ENCODE results near the gene THOC7.

THOC7 gene

DNA sequence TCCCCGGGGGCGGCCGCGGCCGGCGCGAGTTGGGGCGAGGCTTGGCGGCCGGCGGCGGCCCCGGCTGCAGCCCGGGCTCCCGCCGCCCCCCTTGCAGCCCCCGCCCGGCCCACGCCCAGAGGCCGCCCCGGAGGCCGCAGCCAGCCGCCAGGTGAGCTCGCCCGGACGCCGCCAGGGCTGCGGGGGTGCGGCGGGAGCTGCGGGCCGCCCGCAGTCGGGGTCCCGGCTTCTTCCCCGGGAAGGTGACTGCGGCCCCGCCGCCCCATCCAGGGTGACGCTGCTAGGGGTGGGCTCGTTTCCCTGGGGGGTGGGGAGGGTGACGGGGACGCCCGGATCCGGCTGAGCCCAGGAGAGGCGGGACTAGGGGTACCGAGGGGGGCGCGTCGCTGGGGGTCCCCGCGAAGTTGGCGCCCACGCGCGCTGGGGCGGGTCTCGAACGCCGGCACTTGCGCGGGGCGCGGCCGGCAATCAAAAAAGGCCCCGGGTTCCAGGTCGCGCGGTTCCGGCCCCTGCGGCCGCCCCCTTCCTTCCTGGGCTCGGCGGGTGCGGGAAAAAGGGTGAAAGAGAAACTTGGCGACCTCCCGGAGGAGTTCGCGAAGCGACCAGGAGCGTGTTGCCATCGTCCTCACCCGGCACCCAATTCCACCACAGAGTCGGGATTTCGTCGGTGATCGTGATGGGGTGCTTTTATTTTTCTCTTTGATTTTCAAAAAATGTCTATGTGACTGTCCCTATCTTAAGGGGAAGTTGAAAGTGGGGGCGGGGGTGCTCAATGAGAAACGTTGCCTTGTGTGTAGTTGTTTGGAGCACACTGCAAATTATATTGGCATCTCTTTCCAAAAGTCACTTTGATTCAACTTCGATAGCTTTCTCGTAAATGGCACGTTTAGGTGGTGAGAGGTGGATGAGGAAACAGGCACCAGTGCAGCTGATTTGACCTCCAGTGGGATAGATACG lies 681 bp upstream of the THOC7 start:
- Histone ChIP-seq H3K9me3 (ENCODE audit: control insufficient read depth in 2 of 2, low read length in 2 of 2) (no peaks in the 10 kb centered on the region), H3K4me3 (ENCODE audit: low read length in 2 of 2) (peak overlapping the region; percentile 66 to 78), H3K4me1 (ENCODE audit: control insufficient read depth in 2 of 2, insufficient read depth in 2 of 2, low read length in 2 of 2) (peaks cover 7 to 11% of the 10 kb centered on the region in 2 donors), H3K27me3 (ENCODE audit: control insufficient read depth in 2 of 2, insufficient read depth in 2 of 2, low read length in 2 of 2) (no peaks in the 10 kb centered on the region), H3K36me3 (ENCODE audit: control insufficient read depth in 2 of 2, insufficient read depth in 2 of 2, low read length in 2 of 2) (no peaks in the 10 kb centered on the region), H3K9ac (ENCODE audit: low read depth in 1 of 2, low read length in 2 of 2) (peak overlapping the region; percentile 66 to 82), H3K27ac (ENCODE audit: low read depth in 2 of 2, low read length in 2 of 2) (peak overlapping the region; percentile 84)

DNA sequence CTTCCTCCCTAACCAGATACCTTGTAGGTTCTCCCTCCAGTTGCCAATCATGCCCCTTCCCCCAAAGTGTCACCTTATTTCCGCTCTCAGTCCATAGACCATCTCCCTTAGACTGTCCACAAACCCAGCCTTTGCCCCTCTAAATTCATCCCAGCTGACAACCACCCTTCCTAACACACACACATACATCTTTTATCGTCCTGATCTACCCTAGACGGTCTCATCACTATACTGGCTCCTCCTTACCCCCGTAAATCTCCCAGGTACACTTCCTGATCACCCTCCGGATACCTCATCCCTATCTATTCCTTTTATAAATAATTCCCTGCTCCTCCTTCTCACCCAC lies 828 bp downstream of the THOC7 start:
- H3K4me3 ChIP-seq (ENCODE audit: low read length in 2 of 2): peak overlapping the region; percentile 87 to 91
- peak overlapping the region; percentile 81 to 85 for H3K27ac ChIP-seq (ENCODE audit: low read depth in 2 of 2, low read length in 2 of 2)
- H3K9me3 ChIP-seq (ENCODE audit: control insufficient read depth in 2 of 2, low read length in 2 of 2): no peaks in the 10 kb centered on the region
- no peaks in the 10 kb centered on the region for H3K36me3 ChIP-seq (ENCODE audit: control insufficient read depth in 2 of 2, insufficient read depth in 2 of 2, low read length in 2 of 2)
- H3K9ac ChIP-seq (ENCODE audit: low read depth in 1 of 2, low read length in 2 of 2): peak overlapping the region; percentile 81 to 93
- no peaks in the 10 kb centered on the region for H3K27me3 ChIP-seq (ENCODE audit: control insufficient read depth in 2 of 2, insufficient read depth in 2 of 2, low read length in 2 of 2)
- peaks cover 7 to 11% of the 10 kb centered on the region in 2 donors for H3K4me1 ChIP-seq (ENCODE audit: control insufficient read depth in 2 of 2, insufficient read depth in 2 of 2, low read length in 2 of 2)

DNA sequence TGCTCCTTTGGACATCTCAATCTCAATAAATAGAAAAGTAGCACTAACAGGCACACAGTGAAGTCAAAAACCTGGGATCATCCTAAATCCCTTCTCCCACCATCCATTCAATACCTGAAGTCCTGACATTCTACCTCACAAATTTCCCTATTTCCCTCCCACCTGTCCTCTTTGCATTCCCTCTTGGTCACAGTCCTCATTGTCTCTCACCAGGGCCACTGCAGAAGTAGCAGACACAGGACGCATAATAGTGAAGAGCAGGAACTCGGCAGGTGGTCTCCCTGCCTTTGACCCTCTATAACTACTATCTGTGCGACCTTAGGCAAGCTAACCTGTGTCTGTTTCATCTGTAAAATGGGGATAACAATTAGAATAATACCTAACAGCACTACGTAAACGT lies 2.3 kb downstream of the THOC7 start:
- H3K9me3 ChIP-seq (ENCODE audit: control insufficient read depth in 2 of 2, low read length in 2 of 2): no peaks in the 10 kb centered on the region
- H3K4me1 ChIP-seq (ENCODE audit: control insufficient read depth in 2 of 2, insufficient read depth in 2 of 2, low read length in 2 of 2): peaks cover 7 to 11% of the 10 kb centered on the region in 2 donors
- H3K36me3 ChIP-seq (ENCODE audit: control insufficient read depth in 2 of 2, insufficient read depth in 2 of 2, low read length in 2 of 2): no peaks in the 10 kb centered on the region
- no peaks in the 10 kb centered on the region for H3K27me3 ChIP-seq (ENCODE audit: control insufficient read depth in 2 of 2, insufficient read depth in 2 of 2, low read length in 2 of 2)
- no peak overlapping the region for H3K27ac ChIP-seq (ENCODE audit: low read depth in 2 of 2, low read length in 2 of 2)
- no peak overlapping the region for H3K9ac ChIP-seq (ENCODE audit: low read depth in 1 of 2, low read length in 2 of 2)
- H3K4me3 ChIP-seq (ENCODE audit: low read length in 2 of 2): no peak overlapping the region

DNA sequence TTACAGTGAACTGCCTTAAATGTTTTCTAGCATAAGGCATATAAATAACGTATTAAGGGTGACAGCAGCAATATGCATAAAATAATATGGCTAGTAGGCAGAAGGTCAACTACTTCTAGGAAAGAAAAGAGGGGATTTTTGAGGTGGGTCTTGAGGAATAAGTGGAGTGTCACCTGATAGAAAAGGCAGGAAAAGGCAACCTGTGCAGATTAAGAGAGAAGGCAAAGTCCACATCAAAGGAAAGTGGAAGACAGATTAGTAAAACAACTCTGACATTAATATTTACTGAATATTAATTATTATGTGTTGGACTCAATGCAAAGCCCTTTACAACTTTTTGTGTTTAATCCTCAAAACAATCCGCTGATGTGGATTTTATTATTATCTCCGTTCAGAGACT lies 2.8 kb downstream of the THOC7 start:
- H3K9me3 ChIP-seq (ENCODE audit: control insufficient read depth in 2 of 2, low read length in 2 of 2): no peaks in the 10 kb centered on the region
- no peaks in the 10 kb centered on the region for H3K27me3 ChIP-seq (ENCODE audit: control insufficient read depth in 2 of 2, insufficient read depth in 2 of 2, low read length in 2 of 2)
- no peak overlapping the region for H3K9ac ChIP-seq (ENCODE audit: low read depth in 1 of 2, low read length in 2 of 2)
- no peak overlapping the region for H3K4me3 ChIP-seq (ENCODE audit: low read length in 2 of 2)
- H3K27ac ChIP-seq (ENCODE audit: low read depth in 2 of 2, low read length in 2 of 2): no peak overlapping the region
- H3K36me3 ChIP-seq (ENCODE audit: control insufficient read depth in 2 of 2, insufficient read depth in 2 of 2, low read length in 2 of 2): no peaks in the 10 kb centered on the region
- peaks cover 7 to 11% of the 10 kb centered on the region in 2 donors for H3K4me1 ChIP-seq (ENCODE audit: control insufficient read depth in 2 of 2, insufficient read depth in 2 of 2, low read length in 2 of 2)

DNA sequence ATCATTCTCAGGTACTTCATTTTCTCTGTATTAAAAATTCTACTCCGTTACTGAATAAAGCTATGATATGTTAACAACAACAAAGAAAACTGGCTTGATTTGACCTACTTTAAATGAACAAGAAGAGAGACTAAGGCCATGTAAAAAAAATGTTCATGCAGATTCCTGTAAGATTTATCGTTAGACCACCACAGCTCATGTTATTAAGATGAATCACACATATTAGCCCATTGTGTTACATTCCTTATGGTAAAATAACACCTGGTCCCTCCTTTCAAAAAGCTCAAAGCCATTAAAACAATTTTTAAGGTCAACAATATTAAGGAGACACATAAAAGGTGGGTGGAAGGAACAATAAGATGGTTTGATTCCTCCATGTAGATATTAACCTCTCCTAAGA lies 6.3 kb downstream of the THOC7 start:
- Histone ChIP-seq H3K27me3 (ENCODE audit: control insufficient read depth in 2 of 2, insufficient read depth in 2 of 2, low read length in 2 of 2) (no peaks in the 10 kb centered on the region), H3K4me1 (ENCODE audit: control insufficient read depth in 2 of 2, insufficient read depth in 2 of 2, low read length in 2 of 2) (peaks cover 0 to 3% of the 10 kb centered on the region in 2 donors), H3K36me3 (ENCODE audit: control insufficient read depth in 2 of 2, insufficient read depth in 2 of 2, low read length in 2 of 2) (no peaks in the 10 kb centered on the region), H3K9ac (ENCODE audit: low read depth in 1 of 2, low read length in 2 of 2) (no peak overlapping the region), H3K4me3 (ENCODE audit: low read length in 2 of 2) (no peak overlapping the region), H3K9me3 (ENCODE audit: control insufficient read depth in 2 of 2, low read length in 2 of 2) (no peaks in the 10 kb centered on the region), H3K27ac (ENCODE audit: low read depth in 2 of 2, low read length in 2 of 2) (no peak overlapping the region)

DNA sequence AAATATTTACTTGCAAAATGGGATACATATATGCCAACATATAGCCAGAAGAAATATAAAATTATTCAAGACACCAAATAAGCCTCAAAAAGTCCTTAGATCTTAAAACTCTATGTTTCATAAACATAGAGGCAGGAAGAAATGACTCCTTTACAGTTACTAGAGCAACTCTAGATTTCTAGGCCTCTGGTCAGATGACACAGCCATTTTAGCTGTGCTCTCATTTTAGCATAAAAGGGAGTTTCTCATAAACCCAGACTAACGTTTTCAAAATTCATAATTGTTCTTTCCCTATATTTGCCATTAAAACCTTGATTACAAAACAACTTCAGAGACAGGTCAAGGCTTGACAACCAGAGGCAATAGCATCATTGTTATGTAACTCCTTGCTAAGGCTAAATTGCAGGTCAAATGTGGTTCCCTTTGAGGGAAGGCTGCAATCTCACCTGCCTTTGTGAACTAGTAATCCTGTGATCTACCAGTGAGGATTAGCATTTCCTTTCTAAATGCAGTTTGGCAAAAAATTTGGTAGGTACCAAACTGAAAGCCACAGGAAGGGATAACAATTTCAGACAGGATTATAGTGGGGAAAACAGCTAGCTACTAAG lies 8.2 kb downstream of the THOC7 start:
- H3K27ac ChIP-seq (ENCODE audit: low read depth in 2 of 2, low read length in 2 of 2): no peak overlapping the region
- H3K27me3 ChIP-seq (ENCODE audit: control insufficient read depth in 2 of 2, insufficient read depth in 2 of 2, low read length in 2 of 2): no peaks in the 10 kb centered on the region
- H3K4me3 ChIP-seq (ENCODE audit: low read length in 2 of 2): no peak overlapping the region
- H3K9ac ChIP-seq (ENCODE audit: low read depth in 1 of 2, low read length in 2 of 2): no peak overlapping the region
- H3K36me3 ChIP-seq (ENCODE audit: control insufficient read depth in 2 of 2, insufficient read depth in 2 of 2, low read length in 2 of 2): no peaks in the 10 kb centered on the region
- H3K4me1 ChIP-seq (ENCODE audit: control insufficient read depth in 2 of 2, insufficient read depth in 2 of 2, low read length in 2 of 2): no peaks in the 10 kb centered on the region
- H3K9me3 ChIP-seq (ENCODE audit: control insufficient read depth in 2 of 2, low read length in 2 of 2): no peaks in the 10 kb centered on the region

DNA sequence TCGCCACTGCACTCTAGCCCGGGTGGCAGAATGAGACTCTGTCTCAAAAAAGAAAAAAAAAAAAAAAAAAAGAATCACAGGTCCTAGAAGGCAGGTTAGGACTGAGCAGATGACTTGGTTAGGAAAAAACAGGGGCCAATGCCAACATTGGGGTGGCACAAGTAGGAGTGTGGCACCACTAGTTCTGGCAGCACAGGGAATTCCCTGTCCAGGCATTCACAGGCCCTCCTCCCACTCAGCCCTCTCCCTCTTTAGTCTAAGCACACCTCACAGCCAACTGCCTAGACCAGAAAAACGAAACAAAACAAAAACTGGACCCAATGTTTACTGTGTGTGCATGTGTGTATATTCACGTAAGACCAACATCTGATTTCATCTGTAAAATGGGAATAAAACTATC lies 10.5 kb downstream of the THOC7 start:
- Histone ChIP-seq H3K4me1 (ENCODE audit: control insufficient read depth in 2 of 2, insufficient read depth in 2 of 2, low read length in 2 of 2) (no peaks in the 10 kb centered on the region), H3K36me3 (ENCODE audit: control insufficient read depth in 2 of 2, insufficient read depth in 2 of 2, low read length in 2 of 2) (no peaks in the 10 kb centered on the region), H3K9me3 (ENCODE audit: control insufficient read depth in 2 of 2, low read length in 2 of 2) (no peaks in the 10 kb centered on the region), H3K4me3 (ENCODE audit: low read length in 2 of 2) (no peak overlapping the region), H3K27me3 (ENCODE audit: control insufficient read depth in 2 of 2, insufficient read depth in 2 of 2, low read length in 2 of 2) (no peaks in the 10 kb centered on the region), H3K9ac (ENCODE audit: low read depth in 1 of 2, low read length in 2 of 2) (no peak overlapping the region), H3K27ac (ENCODE audit: low read depth in 2 of 2, low read length in 2 of 2) (no peak overlapping the region)

DNA sequence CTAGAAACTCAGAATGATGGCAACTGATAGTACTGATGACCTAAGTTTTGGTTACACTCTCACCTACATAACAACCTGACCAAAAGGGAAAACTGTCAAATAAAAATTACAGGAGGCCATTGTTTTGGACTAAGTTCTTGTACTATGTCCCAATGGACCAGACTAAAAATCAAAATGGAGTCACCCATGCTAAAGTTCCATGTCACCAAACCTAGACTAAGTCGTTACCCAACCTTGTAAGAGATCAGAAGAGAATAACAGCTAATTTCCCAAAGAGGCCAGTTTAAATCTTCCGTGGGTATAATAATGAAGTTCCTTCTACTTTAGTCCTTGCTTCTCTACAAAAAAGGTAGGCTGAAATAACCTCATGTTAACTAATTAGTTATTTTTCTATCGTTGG lies 12.3 kb downstream of the THOC7 start:
- Histone ChIP-seq H3K4me1 (ENCODE audit: control insufficient read depth in 2 of 2, insufficient read depth in 2 of 2, low read length in 2 of 2) (no peaks in the 10 kb centered on the region), H3K4me3 (ENCODE audit: low read length in 2 of 2) (no peak overlapping the region), H3K27ac (ENCODE audit: low read depth in 2 of 2, low read length in 2 of 2) (no peak overlapping the region), H3K36me3 (ENCODE audit: control insufficient read depth in 2 of 2, insufficient read depth in 2 of 2, low read length in 2 of 2) (no peaks in the 10 kb centered on the region), H3K27me3 (ENCODE audit: control insufficient read depth in 2 of 2, insufficient read depth in 2 of 2, low read length in 2 of 2) (no peaks in the 10 kb centered on the region), H3K9ac (ENCODE audit: low read depth in 1 of 2, low read length in 2 of 2) (no peak overlapping the region), H3K9me3 (ENCODE audit: control insufficient read depth in 2 of 2, low read length in 2 of 2) (no peaks in the 10 kb centered on the region)

DNA sequence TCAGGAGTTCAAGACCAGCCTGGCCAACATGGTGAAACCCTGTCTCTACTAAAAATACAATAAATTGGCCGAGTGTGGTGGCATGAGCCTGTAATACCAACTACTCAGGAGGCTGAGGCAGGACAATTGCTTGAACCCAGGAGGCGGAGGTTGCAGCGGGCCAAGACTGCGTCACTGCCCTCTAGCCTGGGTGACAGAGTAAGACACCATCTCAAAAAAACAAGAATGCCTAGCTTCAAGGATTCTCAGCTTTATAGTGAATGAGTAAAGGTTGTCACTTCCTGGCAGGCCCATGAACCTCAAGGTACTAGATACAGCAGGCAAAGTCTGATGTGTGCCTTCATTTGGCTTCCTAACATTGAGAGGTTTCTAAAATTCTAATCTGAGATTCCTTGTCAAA lies 14.4 kb downstream of the THOC7 start:
- Histone ChIP-seq H3K9me3 (ENCODE audit: control insufficient read depth in 2 of 2, low read length in 2 of 2) (no peaks in the 10 kb centered on the region), H3K4me1 (ENCODE audit: control insufficient read depth in 2 of 2, insufficient read depth in 2 of 2, low read length in 2 of 2) (no peaks in the 10 kb centered on the region), H3K36me3 (ENCODE audit: control insufficient read depth in 2 of 2, insufficient read depth in 2 of 2, low read length in 2 of 2) (no peaks in the 10 kb centered on the region), H3K9ac (ENCODE audit: low read depth in 1 of 2, low read length in 2 of 2) (no peak overlapping the region), H3K27me3 (ENCODE audit: control insufficient read depth in 2 of 2, insufficient read depth in 2 of 2, low read length in 2 of 2) (no peaks in the 10 kb centered on the region), H3K27ac (ENCODE audit: low read depth in 2 of 2, low read length in 2 of 2) (no peak overlapping the region), H3K4me3 (ENCODE audit: low read length in 2 of 2) (no peak overlapping the region)

DNA sequence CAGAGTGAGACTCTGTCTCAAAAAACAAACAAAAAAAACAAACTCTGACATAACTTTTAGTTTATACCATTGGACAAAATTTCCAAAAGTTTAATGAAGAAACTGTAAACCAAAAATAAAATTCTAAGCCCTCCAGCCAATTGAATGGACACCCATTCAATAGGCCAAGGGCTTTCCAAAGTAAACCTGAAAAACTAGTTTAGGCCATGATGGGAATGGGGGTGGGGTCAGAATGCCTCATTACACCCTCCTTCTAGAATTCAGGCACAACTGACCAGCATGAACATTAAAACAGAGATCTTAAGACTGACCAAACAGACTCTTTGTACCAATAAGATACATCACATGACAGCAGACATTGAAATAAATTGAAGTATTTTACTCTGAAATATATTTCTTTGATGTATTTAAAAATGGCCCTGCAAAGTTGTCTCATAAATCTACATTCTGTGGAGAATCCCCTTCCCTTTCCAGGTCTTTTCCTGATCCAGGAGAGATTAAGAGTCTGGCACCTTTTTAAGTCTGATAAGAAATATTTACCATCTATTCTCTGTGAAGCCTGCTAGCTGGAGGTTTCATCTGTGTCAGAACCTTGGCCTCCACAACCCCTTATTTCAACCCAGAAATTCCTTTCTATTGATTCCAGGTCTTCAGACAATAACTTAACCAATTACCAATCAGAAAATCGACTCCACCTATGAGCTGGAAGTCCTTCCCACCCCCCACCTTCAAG lies 15.7 kb downstream of the THOC7 start:
- H3K36me3 ChIP-seq (ENCODE audit: control insufficient read depth in 2 of 2, insufficient read depth in 2 of 2, low read length in 2 of 2): no peaks in the 10 kb centered on the region
- no peaks in the 10 kb centered on the region for H3K27me3 ChIP-seq (ENCODE audit: control insufficient read depth in 2 of 2, insufficient read depth in 2 of 2, low read length in 2 of 2)
- no peak overlapping the region for H3K9ac ChIP-seq (ENCODE audit: low read depth in 1 of 2, low read length in 2 of 2)
- H3K4me3 ChIP-seq (ENCODE audit: low read length in 2 of 2): no peak overlapping the region
- no peaks in the 10 kb centered on the region for H3K4me1 ChIP-seq (ENCODE audit: control insufficient read depth in 2 of 2, insufficient read depth in 2 of 2, low read length in 2 of 2)
- H3K27ac ChIP-seq (ENCODE audit: low read depth in 2 of 2, low read length in 2 of 2): no peak overlapping the region
- no peaks in the 10 kb centered on the region for H3K9me3 ChIP-seq (ENCODE audit: control insufficient read depth in 2 of 2, low read length in 2 of 2)

All from mucosa of rectum (tissue), 2 donors.